Measurements from ENCODE around the gene SMG9. TPM values are rescaled to one million over a fixed set of nuclear protein-coding genes. Genes with fewer than 3 reads are reported as not detected.

SMG9 gene
- total RNA-seq, 6 experiments from 2014 or later, result 6.5 to 13.5 (median 9.8) TPM

GRCh38 chr19:43781630-43782310, 27.0 kb upstream of the SMG9 start:
- Histone ChIP-seq H3K27me3 (no peaks in the 10 kb centered on the region), H3K4me1 (no peaks in the 10 kb centered on the region), H3K36me3 (no peaks in the 10 kb centered on the region), H3K4me3 (no peak overlapping the region), H3K9me3 (no peaks in the 10 kb centered on the region), H3K27ac (no peak overlapping the region)
- DNase-seq, result no peak
- 48% methylated on average over 10 of the region's 14 CpGs for WGBS (ENCODE audit: insufficient coverage, low coverage, low lambda C conversion rate, missing lambda C conversion rate)
- ATAC-seq, result no peak
- intact Hi-C loops (cut with DNase I), result loop anchor here in 1 of 2 donors (5.0 kb wide), 1 partner anchor 34 kb away; no protein-coding TSS in a partner anchor
- no peak for TF ChIP-seq POLR2A (IDR thresholded peaks at IDR 0.05)
- TF ChIP-seq, protein P1, sequence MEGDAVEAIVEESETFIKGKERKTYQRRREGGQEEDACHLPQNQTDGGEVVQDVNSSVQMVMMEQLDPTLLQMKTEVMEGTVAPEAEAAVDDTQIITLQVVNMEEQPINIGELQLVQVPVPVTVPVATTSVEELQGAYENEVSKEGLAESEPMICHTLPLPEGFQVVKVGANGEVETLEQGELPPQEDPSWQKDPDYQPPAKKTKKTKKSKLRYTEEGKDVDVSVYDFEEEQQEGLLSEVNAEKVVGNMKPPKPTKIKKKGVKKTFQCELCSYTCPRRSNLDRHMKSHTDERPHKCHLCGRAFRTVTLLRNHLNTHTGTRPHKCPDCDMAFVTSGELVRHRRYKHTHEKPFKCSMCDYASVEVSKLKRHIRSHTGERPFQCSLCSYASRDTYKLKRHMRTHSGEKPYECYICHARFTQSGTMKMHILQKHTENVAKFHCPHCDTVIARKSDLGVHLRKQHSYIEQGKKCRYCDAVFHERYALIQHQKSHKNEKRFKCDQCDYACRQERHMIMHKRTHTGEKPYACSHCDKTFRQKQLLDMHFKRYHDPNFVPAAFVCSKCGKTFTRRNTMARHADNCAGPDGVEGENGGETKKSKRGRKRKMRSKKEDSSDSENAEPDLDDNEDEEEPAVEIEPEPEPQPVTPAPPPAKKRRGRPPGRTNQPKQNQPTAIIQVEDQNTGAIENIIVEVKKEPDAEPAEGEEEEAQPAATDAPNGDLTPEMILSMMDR (IDR thresholded peaks at IDR 0.05), result no peak

- Histone ChIP-seq H3K27ac (no peak within 1 kb of the TSS), H3K9me3 (no peaks in the 10 kb centered on the region), H3K36me3 (no peaks in the 10 kb centered on the region), H3K4me1 (no peaks in the 10 kb centered on the region), H3K27me3 (no peaks in the 10 kb centered on the region), H3K4me3 (no peak within 1 kb of the TSS)
- no peak for DNase-seq
- 29% methylated on average over 10 of the region's 19 CpGs for WGBS (ENCODE audit: insufficient coverage, low coverage, low lambda C conversion rate, missing lambda C conversion rate)
- intact Hi-C loops (cut with DNase I), result loop anchor here in 1 of 2 donors (5.0 kb wide), 1 partner anchor 34 kb away; no protein-coding TSS in a partner anchor
- no peak for TF ChIP-seq POLR2A (IDR thresholded peaks at IDR 0.05)
- TF ChIP-seq, protein P1 (IDR thresholded peaks at IDR 0.05), result no peak
- peak in 1 of 4 donors; percentile 22 for ATAC-seq
Measured at GRCh38 chr19:43780706-43781525, 26.2 kb upstream of the SMG9 start, which contains the start of gene KCNN4. Gene KCNN4, minus strand, starts transcription at chr19:43780973. Its CDS starts 112 bp downstream, at chr19:43780861.

DNA sequence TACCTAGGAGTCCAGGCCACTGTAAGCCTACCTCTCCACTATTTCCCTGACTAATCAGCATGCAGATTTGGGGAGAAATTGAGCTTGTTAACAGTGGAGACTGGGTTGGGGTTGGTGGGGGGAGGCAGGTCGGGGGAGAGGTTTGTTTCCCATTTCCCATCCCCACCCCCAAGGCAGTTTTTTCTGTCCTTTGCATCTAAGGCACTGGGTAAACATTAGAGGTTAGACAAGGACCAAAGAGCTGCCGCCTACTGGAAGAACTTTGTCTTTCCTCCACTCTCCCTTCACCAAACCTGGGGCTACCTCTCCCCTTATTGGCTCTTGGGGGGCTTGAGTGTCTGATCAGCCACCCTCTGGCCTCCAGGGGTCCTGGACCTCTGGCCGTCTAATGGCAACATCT, 25.1 kb upstream of the SMG9 start:
- Histone ChIP-seq H3K9me3 (no peaks in the 10 kb centered on the region), H3K36me3 (no peaks in the 10 kb centered on the region), H3K27me3 (no peaks in the 10 kb centered on the region), H3K4me3 (no peak overlapping the region), H3K4me1 (peaks cover 0 to under 1% (median 0%) of the 10 kb centered on the region in 4 donors), H3K27ac (no peak overlapping the region)
- intact Hi-C loops (cut with DNase I), result loop anchor here in 1 of 2 donors (5.0 kb wide), 1 partner anchor 33 kb away; no protein-coding TSS in a partner anchor
- WGBS (ENCODE audit: insufficient coverage, low coverage, low lambda C conversion rate, missing lambda C conversion rate), result 8% methylated on average over 2 of the region's 3 CpGs
- DNase-seq (no peak), ATAC-seq (no peak)
- no peak for TF ChIP-seq POLR2A (IDR thresholded peaks at IDR 0.05)
- TF ChIP-seq, protein P1 (IDR thresholded peaks at IDR 0.05), result no peak

GRCh38 chr19:43779147-43779819, 24.5 kb upstream of the SMG9 start:
- intact Hi-C loops (cut with DNase I), result no loop called here
- peak in 3 of 4 donors; percentile 6 to 25 (median 19) for ATAC-seq
- H3K9me3 ChIP-seq, result no peaks in the 10 kb centered on the region
- TF ChIP-seq POLR2A (IDR thresholded peaks at IDR 0.05), result no peak
- TF ChIP-seq, protein P1 (IDR thresholded peaks at IDR 0.05), result no peak
- H3K4me3 ChIP-seq, result no peak overlapping the region
- H3K27ac ChIP-seq, result no peak overlapping the region
- peak in 1 of 3 donors; percentile 55 for DNase-seq
- 51% methylated on average over 4 of the region's 16 CpGs for WGBS (ENCODE audit: insufficient coverage, low coverage, low lambda C conversion rate, missing lambda C conversion rate)
- H3K27me3 ChIP-seq, result no peaks in the 10 kb centered on the region
- peaks cover 0 to 6% (median 0%) of the 10 kb centered on the region in 4 donors for H3K4me1 ChIP-seq
- no peaks in the 10 kb centered on the region for H3K36me3 ChIP-seq

All from right lobe of liver (tissue), 6 donors.